Fibroblast of the conjunctiva (primary cell): ENCODE results near the gene YBX2.

ENCODE experiments used
- DNase-seq: peaks from one replicate; pipeline ENCODE4 v3.0.0-alpha.2; 2010; ENCODE audit warnings: low read depth

Gene YBX2

DNA sequence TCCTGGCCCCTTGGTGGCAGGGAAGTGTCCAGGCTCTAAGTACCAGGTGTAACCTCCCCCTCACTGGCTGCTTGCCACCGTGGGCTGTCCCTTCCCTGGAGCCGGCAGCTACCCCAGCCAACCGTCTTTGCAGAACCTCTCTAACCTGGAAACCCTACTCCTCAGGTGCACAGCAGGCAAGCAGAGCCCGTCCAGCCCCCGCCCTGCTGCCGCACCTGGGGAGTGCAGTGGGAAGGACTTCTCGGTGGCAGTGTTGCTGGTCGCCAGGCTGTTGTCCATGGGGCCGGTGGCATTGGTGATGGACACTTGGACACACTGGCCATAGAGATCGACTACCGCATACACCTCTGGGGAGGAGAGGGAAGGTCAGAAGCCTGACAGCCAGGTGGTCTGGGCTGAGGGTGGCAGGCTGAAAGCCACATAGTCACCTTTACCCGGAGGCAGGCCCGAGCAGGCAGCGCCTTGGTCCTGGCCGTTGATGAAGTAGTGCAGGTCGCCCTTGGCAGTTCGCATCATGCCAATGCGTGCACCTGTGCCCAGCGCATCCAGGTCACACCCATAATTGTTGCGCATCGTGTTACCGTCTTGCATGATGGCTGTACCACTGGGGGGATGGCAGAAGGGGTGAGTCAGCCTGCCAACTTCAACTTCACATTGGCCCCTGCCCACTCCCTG, 28.2 kb upstream of the YBX2 start:
- no peak for DNase-seq

DNA sequence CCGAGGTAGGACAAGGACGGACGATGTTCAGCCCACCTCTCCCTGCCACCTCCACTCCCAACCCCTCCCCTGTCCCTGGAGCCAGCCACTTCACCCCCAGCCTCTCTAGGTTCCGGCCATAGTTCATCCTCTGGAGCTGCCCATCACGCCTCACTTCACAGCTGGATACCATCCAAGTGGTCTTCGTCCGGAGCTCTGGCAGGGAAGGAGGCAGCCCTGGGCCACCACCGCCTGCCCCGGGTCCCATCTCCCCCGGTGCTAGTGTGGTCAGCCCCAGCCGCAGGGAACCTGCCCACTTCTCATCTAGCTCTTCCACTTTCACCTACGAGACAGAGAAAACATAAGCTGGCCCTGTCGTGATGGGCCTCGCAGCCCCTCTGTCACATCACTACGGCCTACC, 27.0 kb upstream of the YBX2 start:
- no peak for DNase-seq

DNA sequence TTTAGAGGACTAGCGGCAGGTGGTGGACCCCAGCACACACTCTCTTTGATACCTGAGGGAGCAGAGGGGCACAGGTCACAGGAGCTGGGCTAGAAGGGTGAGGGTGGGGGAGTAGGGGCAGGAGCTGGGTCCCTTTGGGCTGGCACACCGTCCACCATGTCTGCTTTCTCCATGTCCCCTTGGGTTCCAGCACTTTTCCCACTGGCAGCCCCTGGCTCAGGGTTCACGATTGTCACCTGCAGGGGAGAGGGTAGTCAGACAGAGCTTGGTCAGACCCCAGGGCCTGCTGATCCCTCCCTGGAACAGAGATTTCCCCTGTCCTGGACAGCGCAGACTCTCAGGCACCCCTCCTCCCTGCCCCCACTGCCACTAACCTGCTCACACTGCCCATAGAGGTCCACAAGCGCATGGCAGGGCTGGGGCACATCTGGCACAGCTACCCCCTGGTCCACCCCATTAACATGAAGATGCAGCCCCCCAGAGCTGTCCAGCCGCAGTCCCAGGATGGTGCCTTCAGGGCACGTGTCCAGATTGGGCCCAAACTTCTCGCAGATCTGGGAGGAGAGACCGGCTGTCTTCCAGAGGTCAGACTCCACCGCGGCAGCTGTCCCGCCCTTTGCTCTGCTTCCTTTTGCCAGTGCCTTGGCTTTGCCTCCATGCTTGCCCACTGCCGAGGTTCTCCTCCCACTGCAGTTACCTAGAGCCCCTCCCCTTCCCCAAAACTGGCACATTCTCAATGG, 23.9 kb upstream of the YBX2 start:
- DNase-seq, result no peak

DNA sequence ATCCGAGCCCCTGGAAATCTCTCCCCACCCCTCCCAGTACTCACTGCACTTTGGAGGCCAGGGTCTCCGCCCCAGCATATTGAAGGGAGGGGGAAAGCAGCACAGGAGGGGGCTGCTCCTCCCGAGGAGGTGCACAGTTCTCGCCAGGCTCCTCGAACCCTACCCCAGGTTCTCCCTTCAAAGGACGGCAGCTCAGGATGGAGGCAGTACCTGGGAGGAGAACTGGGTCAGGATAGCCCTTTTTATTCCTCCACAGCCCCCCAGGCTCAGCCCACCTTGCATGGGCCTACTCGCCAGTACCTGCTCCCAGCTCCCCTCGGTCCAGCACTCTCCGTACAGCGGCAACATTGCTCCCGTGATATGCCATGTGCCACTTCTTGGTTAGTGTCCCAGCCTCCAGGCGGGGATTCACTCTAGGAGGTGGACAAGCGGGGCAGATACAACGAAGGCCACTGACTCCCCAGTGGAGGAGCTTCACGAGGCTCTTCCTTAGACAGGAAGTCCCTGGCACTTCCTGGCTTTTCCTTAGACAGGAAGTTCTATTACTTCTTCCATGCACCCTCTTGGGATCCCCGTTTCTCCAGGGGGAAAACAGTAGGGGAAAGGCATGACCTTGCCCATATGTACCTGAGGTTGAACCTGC, 22.8 kb upstream of the YBX2 start:
- DNase-seq, result no peak

DNA sequence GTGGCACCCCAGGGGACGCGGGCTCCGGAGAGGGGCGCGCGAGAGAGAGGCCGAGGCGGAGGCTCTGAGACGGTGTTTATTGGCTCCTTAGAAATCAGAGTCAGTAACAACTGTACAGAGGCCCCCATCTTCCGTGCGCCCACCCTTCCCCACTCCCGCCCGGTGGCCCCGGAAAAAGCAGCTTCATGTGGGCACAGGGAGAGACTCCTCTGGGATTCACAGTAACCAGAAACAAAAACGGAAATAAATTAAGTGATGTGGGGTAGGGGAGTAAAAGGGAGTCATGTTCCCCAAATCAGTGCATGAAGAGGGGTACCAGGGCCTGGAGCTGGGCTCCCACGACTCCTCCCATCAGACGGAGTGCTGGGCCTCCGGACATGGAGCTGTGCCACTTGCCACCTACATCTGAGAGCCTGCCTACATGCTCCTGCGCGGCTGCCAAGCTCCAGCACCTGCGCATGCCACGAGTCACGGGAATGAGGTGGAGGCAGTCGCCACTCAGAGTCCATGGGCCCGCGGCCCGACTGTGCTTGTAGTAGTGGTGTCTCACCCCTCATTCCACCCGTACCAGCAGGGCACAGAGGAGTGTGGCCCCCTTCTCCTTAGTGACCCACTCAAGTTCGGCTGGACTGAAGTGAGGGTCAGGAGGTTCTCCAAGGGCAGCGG, 21.3 kb upstream of the YBX2 start:
- no peak for DNase-seq

DNA sequence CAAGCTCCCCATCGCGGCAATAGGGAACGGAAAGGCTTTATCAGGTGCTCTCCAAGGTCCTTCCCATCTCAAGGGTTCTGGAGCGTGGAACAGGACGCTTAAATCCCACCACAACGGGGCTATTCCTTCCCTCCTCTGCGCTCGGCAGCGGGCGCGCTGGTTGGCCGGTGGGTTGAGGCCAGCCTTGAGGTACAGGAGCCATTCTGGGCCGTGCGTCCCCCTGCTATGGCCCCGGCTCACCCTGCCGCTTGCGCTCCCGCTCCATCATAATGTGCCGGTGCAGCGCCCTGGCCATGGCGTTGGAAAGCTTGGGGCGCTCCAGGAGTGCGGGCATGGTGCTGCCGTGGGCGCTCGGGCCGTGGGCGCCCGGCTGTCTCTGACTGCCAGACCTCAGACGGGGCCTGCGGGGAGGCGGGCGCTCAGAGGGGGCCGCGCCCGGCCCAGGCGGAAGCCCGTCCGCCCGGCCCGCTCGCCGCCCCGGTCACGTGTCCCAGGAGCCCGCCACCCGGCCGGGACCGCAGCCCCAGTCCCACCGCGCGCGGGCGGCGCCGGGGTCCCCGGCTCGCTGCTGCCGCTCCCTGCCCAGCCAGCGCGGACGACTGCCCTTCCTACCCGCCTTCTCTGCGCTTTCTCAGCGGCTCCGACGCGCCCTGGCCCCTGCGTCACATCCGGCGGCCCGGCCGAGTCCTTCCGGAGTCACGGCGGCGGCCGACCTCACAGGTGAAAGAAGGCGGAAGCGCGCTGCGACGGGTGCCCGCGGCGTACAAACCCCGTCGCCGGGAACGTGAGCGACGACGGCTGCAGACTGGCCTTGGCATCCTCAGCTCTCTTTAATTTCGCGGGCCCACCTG, 20.5 kb upstream of the YBX2 start, which contains the start of gene GPS2:
Gene GPS2, minus strand, starts transcription at position 642 of the 851 bp plus-strand sequence. Its CDS starts 308 bp downstream, at position 334.
- DNase-seq, result peak; percentile 43

DNA sequence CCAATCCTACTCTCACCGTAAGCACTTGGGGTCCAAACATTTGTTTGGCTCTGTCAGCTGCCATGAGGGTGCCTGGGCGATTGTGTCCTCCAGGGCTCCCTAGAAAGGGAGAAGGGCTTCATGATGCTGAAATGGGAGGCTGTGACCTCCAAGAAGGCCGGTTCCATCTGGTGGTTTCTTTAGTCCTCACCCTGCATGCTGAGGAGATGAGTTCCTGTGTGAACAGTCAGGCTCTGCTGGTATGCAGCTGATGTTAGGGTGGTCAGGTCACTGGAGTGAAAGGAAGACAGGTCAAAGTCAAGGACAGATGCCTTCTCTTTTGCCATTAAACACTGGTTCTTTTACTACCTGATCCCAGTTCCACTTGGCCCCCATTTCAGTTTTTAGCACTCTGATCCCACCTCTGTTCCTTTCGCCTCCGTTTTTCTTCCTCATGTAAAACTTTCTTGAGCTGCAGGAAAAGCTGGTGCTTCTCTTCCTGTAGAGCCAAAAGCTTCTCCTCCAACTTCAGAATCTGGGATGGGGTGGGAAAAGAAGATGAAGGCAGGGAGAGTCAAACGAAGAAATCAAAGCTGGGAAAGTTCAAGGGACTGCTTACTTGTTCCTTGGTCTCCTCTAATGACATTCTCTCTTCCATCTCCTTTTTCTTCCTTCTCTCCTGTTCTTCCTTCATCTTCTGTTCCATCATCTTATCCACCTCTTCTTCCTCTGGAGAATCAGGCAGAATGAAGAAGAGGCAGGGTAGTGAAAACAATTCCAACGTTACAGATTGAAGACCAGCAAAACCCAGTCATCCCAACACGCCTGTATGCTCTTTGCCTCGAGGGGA, 19.7 kb upstream of the YBX2 start:
- no peak for DNase-seq

DNA sequence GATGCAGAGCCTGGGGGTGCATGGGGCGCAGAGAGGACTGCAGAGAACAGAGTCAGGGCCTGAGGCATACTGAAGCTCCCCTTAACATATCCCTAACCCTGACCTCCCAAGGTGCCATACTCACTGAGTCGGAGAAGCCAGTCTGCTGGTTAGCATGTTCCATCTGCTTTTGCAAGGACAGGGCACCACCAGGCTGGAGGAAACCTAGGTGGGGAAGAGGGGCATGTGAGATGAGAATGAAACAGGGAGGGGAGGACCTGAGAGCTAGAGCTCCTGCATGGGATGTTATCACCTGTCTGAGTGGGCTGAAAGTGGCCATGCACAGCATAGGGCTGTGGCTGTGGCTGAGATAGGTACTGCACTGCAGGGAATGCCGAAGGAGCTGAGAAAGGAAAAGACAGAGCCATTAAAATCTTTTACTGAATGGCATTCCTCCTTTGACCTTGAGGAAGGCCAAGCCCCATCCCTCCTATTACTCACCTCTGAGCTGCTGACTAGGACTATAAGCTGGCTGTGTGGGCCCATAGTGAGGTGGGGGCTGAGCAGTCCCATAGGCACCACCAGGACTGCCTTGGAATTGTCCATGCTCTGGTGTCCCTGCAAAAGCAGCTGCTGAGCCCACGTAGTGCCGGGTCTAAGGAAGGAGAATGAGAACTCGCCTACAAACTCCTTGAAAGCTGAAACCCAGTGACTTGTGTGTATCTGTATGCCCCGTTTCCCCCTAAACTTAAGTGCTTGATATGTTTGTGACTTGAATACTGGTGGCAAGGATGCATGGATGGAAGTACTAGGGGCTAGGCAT, 18.9 kb upstream of the YBX2 start:
- DNase-seq, result no peak

DNA sequence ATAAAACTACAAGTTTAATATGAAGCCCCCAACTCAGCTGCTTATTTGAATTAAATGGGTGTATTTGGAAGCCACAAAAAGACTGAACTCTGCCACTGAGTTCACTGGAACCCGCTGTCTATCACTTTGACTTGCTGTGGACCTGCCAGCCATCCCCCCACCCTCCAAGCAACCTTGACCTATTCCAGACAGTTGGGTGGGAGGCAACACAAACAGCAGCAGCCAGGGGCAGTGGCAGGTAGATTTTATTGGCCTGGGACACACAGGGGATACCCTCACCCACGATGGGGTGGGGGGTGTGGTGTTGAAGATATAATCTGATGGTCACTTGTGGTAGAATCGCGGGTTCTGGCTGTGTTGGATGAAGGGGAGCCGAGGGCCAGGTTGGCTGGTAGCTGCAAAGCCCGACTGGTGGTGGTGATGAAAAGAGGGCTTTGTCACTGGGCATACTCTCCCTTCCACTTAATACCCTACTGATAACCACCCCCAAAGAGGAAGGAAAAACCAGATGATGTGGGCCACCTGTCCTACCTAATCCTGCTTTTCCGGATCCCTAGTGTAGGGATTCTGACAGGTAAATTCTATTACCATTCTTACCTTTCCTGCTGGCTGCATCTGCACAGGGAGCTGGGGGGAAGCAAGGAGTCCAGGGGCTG, 18.1 kb upstream of the YBX2 start:
- DNase-seq, result no peak

DNA sequence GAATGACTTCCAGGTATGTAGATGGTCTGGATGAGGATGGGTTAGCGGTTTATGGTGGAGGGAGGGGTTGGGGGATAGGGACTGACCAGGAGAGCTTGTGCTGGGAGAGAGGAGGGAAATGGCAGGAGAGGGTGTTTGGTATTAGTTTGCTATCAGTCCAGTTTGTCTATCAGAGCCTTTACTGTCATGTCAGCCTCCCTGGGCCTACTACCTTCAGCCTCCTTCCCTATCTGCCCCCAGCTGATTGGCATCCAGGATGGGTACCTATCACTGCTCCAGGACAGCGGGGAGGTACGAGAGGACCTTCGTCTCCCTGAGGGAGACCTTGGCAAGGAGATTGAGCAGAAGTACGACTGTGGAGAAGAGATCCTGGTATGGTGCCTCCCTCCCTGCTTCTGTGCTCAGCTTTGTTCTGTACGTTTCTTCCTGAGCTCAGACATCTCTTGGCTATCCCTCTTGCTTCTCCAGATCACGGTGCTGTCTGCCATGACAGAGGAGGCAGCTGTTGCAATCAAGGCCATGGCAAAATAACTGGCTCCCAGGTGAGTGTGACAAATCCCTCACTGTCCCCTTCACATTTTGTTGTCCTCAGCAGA, 16.8 kb upstream of the YBX2 start:
- no peak for DNase-seq

DNA sequence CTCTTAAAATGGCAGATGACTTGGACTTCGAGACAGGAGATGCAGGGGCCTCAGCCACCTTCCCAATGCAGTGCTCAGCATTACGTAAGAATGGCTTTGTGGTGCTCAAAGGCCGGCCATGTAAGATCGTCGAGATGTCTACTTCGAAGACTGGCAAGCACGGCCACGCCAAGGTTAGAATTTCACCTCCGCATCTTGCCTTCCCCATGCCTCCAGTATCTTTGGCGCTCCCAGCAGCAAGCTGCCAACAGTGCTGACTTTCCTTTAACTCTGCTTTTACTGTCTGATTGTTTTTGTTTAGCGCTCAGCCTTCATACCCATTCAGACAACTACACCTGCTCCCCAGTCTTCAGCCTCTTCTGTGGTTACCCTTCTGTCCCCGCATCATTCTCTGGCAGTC, 15.2 kb upstream of the YBX2 start:
- no peak for DNase-seq

DNA sequence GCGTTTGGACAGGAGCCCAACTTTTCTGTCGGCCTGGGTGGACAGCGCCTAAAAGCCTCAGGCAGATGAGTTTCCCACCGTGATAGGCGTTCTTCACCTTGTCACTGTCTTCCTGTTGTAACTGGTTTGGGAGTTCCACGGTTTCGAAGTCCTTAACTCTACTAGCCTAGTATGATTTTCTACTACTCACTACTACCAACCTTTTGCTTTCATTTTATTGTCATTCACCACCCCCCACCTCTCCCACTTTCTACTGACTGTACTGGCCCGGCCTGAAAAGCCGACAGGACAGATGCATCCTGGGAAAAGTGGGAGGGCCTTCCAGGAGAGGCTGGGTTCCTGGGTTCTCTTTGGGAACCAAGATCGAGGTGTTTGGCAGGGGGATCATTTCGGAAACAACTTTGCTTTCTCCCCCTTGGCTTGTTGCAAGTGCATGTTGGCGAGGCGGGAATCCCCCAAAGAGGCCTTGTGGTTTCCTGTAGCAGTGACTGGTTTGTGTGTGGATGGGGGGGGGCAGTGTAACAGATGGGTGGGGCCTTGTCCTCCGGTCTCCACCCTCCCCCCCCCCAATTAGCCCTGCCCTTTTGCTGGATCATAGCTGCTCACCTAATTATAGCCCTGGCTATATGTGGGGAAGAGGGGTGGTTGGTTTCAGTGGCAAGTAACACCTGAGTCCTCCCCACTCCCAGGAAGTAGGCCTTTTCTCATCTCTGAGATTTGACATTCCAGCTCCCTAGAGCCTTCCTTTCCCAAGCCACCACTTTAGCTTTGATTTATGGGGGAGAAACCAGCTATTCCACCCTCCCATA, 14.4 kb upstream of the YBX2 start:
- peak; percentile 54 for DNase-seq

DNA sequence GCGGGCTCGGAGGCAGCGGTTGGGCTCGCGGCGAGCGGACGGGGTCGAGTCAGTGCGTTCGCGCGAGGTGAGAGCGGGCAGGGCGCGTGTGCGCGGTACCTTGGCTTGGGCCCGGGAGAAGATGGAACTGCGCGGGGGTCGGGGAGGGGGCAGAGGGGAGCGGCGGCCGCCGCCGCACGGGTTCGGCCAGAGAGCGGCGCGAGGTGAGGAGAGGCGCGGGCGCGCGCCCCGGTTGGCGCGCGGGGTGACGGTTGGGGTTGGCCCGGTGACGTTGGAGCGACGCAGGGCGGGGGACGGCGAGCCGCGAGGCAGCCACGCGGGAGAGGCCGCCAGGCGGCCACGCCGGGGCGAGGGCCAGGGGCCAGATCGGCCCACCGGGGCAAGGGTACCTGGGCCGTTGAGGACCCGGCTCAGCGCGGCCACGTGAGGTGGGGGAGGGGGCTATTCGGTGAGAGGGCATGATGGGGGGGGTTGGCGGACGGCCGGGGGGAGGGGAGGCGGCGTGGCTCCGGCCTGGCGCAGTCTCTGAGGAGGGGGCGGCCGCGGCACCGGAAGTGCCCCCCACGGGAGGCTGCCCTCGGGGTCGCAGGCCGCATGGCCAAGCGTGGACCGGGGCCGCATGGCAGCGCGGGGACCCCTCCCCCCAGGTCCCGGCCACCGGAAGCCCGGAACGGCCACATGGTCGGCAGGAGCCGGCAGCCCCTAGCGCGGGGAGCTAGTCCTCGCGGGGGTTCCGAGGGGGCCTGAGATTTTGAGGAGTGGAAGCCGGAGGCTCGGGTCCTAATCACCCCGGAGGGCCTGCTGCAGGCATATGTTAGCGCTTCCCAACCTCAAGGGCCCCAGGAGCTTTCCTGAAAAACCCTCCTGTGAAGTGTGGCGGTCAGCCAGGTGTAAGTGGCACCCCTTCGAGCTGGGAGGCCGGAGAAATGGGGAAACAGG, 13.5 kb upstream of the YBX2 start:
- no peak for DNase-seq

DNA sequence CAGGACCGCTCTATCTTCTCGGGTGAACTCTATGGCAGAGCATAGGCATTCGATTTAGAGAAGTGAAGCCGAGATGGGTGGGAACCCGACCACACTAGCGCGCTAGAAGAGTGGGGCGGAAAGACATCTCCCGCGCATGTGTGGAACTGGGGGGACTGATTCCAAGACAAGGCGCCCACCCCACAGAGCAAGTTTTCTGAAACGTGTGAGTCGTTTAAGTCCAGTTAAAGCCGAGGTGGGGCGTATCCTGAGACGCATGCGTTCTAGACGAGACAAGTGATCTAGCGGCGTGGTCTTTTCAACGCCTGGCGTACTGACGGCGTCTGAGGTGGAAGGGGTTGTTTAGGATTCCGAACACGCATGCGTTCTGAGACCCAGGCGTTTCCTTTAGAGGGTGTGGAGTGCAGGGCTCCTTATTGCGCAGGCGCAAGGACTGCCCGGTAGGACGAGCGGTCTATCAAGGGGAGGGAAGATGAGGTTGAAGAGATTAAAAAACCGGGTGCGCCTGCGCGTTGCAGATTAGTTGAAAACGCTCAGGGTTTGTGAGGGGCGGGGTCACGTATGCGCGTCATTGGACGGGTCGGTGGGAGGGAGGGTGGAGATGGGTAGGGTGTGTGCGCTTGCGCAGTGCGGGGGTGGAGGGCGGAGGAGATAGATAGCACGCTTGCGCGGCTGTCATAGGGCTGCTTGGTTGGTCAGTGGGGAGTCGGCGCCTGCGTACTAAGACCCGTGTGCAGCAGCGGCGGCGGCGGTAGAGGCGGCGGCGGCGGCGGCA, 12.7 kb upstream of the YBX2 start, which contains the start of gene EIF5A:
Gene EIF5A, plus strand, starts transcription at position 718 of the 775 bp plus-strand sequence. CDS start 2,008 bp downstream, outside the sequence.
- peak; percentile 100 for DNase-seq

DNA sequence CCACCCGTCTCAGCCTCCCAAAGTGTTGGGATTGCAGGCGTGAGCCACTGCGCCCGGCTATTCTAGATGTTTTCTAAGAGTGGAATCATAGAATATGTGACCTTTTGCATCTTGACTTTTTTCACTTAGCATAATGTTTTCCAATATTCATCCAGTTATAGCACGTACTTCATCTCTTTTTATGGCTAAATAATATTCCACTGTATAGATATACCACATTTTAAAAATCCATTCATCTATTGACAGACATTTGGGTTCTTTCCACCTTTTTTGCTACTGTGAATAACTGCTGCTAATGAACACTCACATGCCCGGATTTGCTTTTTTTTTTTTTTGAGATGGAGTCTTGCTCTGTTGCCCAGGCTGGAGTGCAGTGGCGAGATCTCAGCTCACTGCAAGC, 9.7 kb upstream of the YBX2 start:
- no peak for DNase-seq
